Measurements from ENCODE around the gene LRBA.
"Not testable (repeated sequence)": the region's sequence is repeated elsewhere in the genome, so short reads cannot be mapped to it uniquely, and the experiment has no call there.

Gene LRBA

DNA sequence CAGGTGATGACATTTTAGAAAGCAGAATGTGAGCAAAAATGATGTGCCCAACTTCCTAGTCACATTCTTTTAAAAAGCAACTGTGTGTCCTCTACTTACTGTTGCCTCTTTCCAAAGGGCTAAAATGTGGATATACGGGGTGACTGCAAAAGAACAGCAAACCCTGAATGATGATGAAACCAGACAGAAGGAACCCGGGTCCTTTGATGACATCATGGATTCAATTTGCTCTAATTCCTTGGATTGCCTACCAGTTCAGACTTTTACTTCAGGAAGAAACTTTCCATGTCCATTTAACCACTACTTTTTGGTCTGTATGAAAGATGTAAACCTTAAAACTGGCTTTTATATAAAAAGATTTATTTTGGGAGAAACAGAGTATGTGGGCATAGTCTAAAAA lies 624.0 kb downstream of the LRBA start:
- DNase-seq (no peak), ATAC-seq (no peak)
- peaks cover 22% of the 10 kb centered on the region for H3K9me3 Mint-ChIP-seq
- H3K4me1 Mint-ChIP-seq = peaks cover 14% of the 10 kb centered on the region
- peaks cover 48% of the 10 kb centered on the region for H3K36me3 Mint-ChIP-seq (ENCODE audit: low read depth)
- no peak overlapping the region for H3K27ac Mint-ChIP-seq
- H3K4me3 Mint-ChIP-seq = no peak overlapping the region
- H3K27me3 Mint-ChIP-seq = no peaks in the 10 kb centered on the region

DNA sequence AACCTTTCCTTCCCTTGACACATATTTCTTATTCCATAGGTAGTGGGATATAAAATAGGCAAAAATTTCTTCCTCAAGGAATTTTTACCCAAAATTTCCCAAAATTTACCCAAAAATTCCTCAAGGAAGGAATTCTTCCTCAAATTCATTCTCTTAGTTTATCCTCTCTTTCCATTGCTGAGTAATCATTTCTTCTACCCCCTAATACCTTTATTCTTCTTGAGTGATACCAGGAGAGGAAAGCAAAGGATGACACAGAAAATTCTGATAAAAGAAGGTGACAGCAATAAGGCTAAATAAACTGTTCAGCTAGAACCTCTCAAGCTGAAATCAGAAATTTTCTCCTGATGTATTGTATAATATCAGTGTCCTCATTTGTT lies 624.6 kb downstream of the LRBA start:
- no peak overlapping the region for H3K27ac Mint-ChIP-seq
- ATAC-seq = no peak
- H3K9me3 Mint-ChIP-seq = peaks cover 22% of the 10 kb centered on the region
- H3K36me3 Mint-ChIP-seq (ENCODE audit: low read depth) = peaks cover 48% of the 10 kb centered on the region
- no peak for DNase-seq
- no peak overlapping the region for H3K4me3 Mint-ChIP-seq
- no peaks in the 10 kb centered on the region for H3K27me3 Mint-ChIP-seq
- H3K4me1 Mint-ChIP-seq = peaks cover 9% of the 10 kb centered on the region

- Mint-ChIP-seq H3K27ac (no peak overlapping the region), H3K27me3 (no peaks in the 10 kb centered on the region), H3K4me1 (peaks cover 5% of the 10 kb centered on the region), H3K4me3 (no peak overlapping the region), H3K9me3 (peaks cover 22% of the 10 kb centered on the region), H3K36me3 (ENCODE audit: low read depth) (peaks cover 46% of the 10 kb centered on the region)
- ATAC-seq (no peak), DNase-seq (no peak)
Observed at GRCh38 chr4:150389896-150390530, 625.1 kb downstream of the LRBA start.

DNA sequence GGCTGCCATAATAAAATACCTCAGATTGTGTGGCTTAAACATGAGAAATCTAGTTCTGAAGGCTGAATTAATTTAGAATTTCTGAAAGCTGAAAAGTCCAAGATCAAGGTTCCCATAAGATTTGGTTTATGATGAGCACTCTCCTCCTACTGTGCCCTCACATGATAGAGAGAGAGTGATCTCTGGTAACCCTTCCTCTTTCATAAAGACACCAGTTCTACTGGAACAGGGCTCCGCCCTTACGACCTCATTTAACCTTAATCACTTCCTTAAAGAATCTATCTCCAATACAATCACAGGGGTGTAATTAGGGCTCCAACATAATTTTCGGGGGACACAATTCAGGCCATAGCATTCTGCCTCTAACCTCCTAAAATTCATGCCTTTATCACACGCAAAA lies 627.1 kb downstream of the LRBA start:
- Mint-ChIP-seq H3K36me3 (ENCODE audit: low read depth) (peaks cover 34% of the 10 kb centered on the region), H3K4me3 (no peak overlapping the region), H3K27me3 (no peaks in the 10 kb centered on the region), H3K27ac (no peak overlapping the region), H3K4me1 (peaks cover 3% of the 10 kb centered on the region), H3K9me3 (peaks cover 15% of the 10 kb centered on the region)
- DNase-seq = no peak
- no peak for ATAC-seq

- H3K27ac Mint-ChIP-seq, ATAC-seq, DNase-seq, H3K4me3 Mint-ChIP-seq, H3K4me1 Mint-ChIP-seq, H3K9me3 Mint-ChIP-seq, H3K27me3 Mint-ChIP-seq: not testable (repeated sequence)
- peaks cover 21% of the 10 kb centered on the region for H3K36me3 Mint-ChIP-seq (ENCODE audit: low read depth)
Observed at GRCh38 chr4:150386415-150386814, 628.7 kb downstream of the LRBA start.

GRCh38 chr4:150385606-150386005 lies 629.5 kb downstream of the LRBA start:
- Mint-ChIP-seq H3K4me3 (no peak overlapping the region), H3K9me3 (peaks cover 4% of the 10 kb centered on the region), H3K36me3 (ENCODE audit: low read depth) (peaks cover 19% of the 10 kb centered on the region), H3K27me3 (no peaks in the 10 kb centered on the region), H3K27ac (no peak overlapping the region), H3K4me1 (peaks cover 5% of the 10 kb centered on the region)
- ATAC-seq (no peak), DNase-seq (no peak)

GRCh38 chr4:150384249-150384648 lies 630.8 kb downstream of the LRBA start:
- H3K36me3 Mint-ChIP-seq (ENCODE audit: low read depth) = peaks cover 19% of the 10 kb centered on the region
- H3K27ac Mint-ChIP-seq = no peak overlapping the region
- H3K4me1 Mint-ChIP-seq = peaks cover 2% of the 10 kb centered on the region
- H3K27me3 Mint-ChIP-seq = no peaks in the 10 kb centered on the region
- H3K4me3 Mint-ChIP-seq = no peak overlapping the region
- ATAC-seq (no peak), DNase-seq (no peak)
- H3K9me3 Mint-ChIP-seq = no peaks in the 10 kb centered on the region

DNA sequence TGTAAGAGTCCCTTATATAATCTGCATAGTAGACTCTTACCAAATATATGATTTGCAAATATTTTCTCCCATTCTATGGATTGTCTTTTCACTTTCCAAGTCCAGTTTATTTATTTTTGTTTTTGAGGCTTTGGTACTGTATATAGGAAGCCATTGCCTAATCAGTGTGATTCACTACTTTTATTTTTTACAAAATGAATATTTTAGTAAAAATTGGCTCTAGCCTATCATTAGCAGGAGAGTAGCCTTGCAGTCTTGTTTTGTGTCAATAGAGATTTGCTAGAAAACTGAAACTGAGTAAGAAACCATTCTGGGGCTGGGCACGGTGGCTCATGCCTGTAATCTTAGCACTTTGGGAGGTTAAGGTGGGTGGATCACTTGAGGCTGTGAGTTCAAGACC lies 633.1 kb downstream of the LRBA start:
- Mint-ChIP-seq H3K4me1 (peaks cover 2% of the 10 kb centered on the region), H3K4me3 (no peak overlapping the region), H3K27ac (no peak overlapping the region), H3K36me3 (ENCODE audit: low read depth) (peaks cover 15% of the 10 kb centered on the region), H3K27me3 (no peaks in the 10 kb centered on the region), H3K9me3 (no peaks in the 10 kb centered on the region)
- ATAC-seq (no peak), DNase-seq (no peak)

DNA sequence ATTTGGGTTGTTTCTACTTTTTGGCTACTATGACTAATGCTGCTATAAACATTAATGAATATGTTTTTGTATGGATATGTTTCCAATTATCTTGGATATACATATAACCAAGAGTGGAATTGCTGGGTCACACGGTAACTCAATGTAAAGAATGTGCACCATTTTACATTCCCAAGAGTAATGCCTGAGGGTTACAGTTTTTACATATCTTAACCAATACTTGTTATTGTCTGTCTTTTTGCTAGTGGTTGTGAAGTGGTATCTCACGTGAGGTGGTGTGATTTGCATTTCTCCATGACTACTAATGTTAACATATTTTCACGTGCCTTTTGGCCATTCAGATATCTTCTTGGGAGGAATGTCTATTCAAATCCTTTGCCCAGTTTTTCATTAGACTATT lies 633.5 kb downstream of the LRBA start:
- H3K4me3 Mint-ChIP-seq = no peak overlapping the region
- H3K27ac Mint-ChIP-seq = no peak overlapping the region
- ATAC-seq (no peak), DNase-seq (no peak)
- no peaks in the 10 kb centered on the region for H3K27me3 Mint-ChIP-seq
- H3K4me1 Mint-ChIP-seq = peaks cover 2% of the 10 kb centered on the region
- no peaks in the 10 kb centered on the region for H3K9me3 Mint-ChIP-seq
- H3K36me3 Mint-ChIP-seq (ENCODE audit: low read depth) = peaks cover 15% of the 10 kb centered on the region

GRCh38 chr4:150381036-150381435 lies 634.0 kb downstream of the LRBA start:
- Mint-ChIP-seq H3K27ac (no peak overlapping the region), H3K9me3 (no peaks in the 10 kb centered on the region), H3K36me3 (ENCODE audit: low read depth) (peaks cover 15% of the 10 kb centered on the region), H3K4me1 (peaks cover 2% of the 10 kb centered on the region), H3K4me3 (no peak overlapping the region), H3K27me3 (no peaks in the 10 kb centered on the region)
- DNase-seq (no peak), ATAC-seq (no peak)

DNA sequence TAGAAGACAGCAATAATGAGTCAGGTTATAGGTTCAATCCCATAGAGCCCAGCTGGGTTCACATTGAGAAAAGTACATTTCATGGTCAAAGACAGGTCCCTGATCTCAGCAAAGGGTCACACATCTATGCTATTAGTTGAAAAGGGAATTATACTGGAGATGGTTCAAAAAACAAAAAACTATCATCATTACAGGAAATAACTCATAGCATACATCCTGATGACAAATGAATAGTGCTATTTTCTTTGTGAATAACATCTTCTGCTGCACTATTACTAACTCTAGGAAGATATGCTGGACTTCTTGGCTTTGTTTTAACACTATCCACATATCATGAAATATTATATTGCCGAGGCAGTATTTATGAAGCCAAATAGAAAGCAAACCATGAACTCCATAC lies 635.6 kb downstream of the LRBA start:
- Mint-ChIP-seq H3K4me1 (peaks cover 2% of the 10 kb centered on the region), H3K9me3 (no peaks in the 10 kb centered on the region), H3K4me3 (no peak overlapping the region), H3K27ac (no peak overlapping the region), H3K27me3 (no peaks in the 10 kb centered on the region), H3K36me3 (ENCODE audit: low read depth) (peaks cover 17% of the 10 kb centered on the region)
- DNase-seq (no peak), ATAC-seq (no peak)

DNA sequence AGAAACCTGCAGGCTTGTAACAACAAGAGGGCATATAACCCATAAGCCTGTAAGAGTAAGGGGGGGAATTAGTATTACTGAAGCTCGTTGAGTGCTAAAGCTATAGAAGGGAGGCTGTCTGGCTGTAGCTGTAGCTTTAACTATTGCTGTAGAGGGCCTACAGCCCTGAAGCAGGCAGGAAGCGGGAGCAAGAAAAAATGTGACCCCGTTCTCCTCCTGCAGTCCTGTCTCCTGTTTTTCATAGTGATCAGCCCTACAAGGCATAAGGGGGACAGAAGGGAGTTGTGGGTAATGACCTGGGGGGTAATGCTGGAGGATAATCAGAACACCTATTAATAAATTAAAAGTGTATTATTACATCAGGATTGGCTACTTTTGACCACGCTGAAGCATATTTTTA lies 640.1 kb downstream of the LRBA start:
- H3K27me3 Mint-ChIP-seq = no peaks in the 10 kb centered on the region
- H3K36me3 Mint-ChIP-seq (ENCODE audit: low read depth) = peaks cover 11% of the 10 kb centered on the region
- ATAC-seq = no peak
- no peaks in the 10 kb centered on the region for H3K4me1 Mint-ChIP-seq
- no peak overlapping the region for H3K27ac Mint-ChIP-seq
- no peak for DNase-seq
- H3K9me3 Mint-ChIP-seq = no peaks in the 10 kb centered on the region
- no peak overlapping the region for H3K4me3 Mint-ChIP-seq

DNA sequence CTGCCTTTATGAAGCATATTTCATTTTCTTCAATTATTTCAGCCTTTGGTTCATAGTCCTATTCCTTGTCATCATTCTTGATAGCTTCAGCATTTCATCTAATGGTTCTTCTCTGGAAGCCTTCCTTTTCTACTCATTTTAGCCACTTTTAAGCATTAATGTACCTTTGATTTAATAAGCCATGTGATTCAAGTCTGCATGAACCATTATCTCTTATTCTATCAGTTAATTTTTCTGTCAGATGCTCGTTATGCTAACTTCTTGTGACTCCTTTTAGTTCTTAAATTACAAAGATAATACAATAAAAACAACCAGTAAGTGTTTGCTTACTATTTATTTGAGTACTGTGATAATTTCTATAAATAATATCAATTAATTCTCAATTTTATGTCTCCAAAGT lies 643.2 kb downstream of the LRBA start:
- ATAC-seq (no peak), DNase-seq (no peak)
- no peaks in the 10 kb centered on the region for H3K9me3 Mint-ChIP-seq
- H3K4me1 Mint-ChIP-seq = peaks cover 3% of the 10 kb centered on the region
- H3K36me3 Mint-ChIP-seq (ENCODE audit: low read depth) = peaks cover 4% of the 10 kb centered on the region
- no peak overlapping the region for H3K27ac Mint-ChIP-seq
- H3K4me3 Mint-ChIP-seq = no peak overlapping the region
- H3K27me3 Mint-ChIP-seq = no peaks in the 10 kb centered on the region

- Mint-ChIP-seq H3K9me3 (no peaks in the 10 kb centered on the region), H3K27me3 (no peaks in the 10 kb centered on the region), H3K4me3 (no peak overlapping the region), H3K27ac (no peak overlapping the region), H3K4me1 (peaks cover 3% of the 10 kb centered on the region), H3K36me3 (ENCODE audit: low read depth) (peaks cover 3% of the 10 kb centered on the region)
- DNase-seq (no peak), ATAC-seq (no peak)
Observed at GRCh38 chr4:150369434-150370380, 645.4 kb downstream of the LRBA start.

- H3K27me3 Mint-ChIP-seq = no peaks in the 10 kb centered on the region
- no peak for DNase-seq
- ATAC-seq = no peak
- peaks cover 9% of the 10 kb centered on the region for H3K4me1 Mint-ChIP-seq
- peaks cover under 1% of the 10 kb centered on the region for H3K36me3 Mint-ChIP-seq (ENCODE audit: low read depth)
- no peak overlapping the region for H3K27ac Mint-ChIP-seq
- H3K4me3 Mint-ChIP-seq = no peak overlapping the region
- no peaks in the 10 kb centered on the region for H3K9me3 Mint-ChIP-seq
Observed at GRCh38 chr4:150368667-150369066, 646.4 kb downstream of the LRBA start.
